GM18517 (cell line): ENCODE results near the gene TMEM233.

ENCODE experiments used
- ATAC-seq: cut with Tn5 transposase; IDR thresholded peaks from one replicate; pipeline ENCODE4 v1.9.1; 2021; ENCODE audit warnings: mild to moderate bottlenecking, moderate library complexity; ENCODE audit not compliant: unreplicated experiment

Gene TMEM233

GRCh38 chr12:119593578-119594398 lies at the start of gene TMEM233:
Gene TMEM233, plus strand, starts transcription at chr12:119593774. Its CDS starts 75 bp downstream, at chr12:119593849.
- ATAC-seq = no peak

- no peak for ATAC-seq
These were observed 48.6 kb upstream of the TMEM233 start for GRCh38 chr12:119544765-119545625.

- no peak for ATAC-seq
These were observed 47.2 kb upstream of the TMEM233 start for GRCh38 chr12:119546340-119546739.

- no peak for ATAC-seq
These were observed 46.6 kb upstream of the TMEM233 start for GRCh38 chr12:119547001-119547400.

- ATAC-seq = no peak
These were observed 36.7 kb upstream of the TMEM233 start for GRCh38 chr12:119556854-119557253.

GRCh38 chr12:119565404-119565803 lies 28.2 kb upstream of the TMEM233 start:
- ATAC-seq = no peak

GRCh38 chr12:119570771-119571170 lies 22.8 kb upstream of the TMEM233 start:
- ATAC-seq = no peak

- no peak for ATAC-seq
These were observed 20.5 kb upstream of the TMEM233 start for GRCh38 chr12:119573086-119573485.

- no peak for ATAC-seq
These were observed 19.3 kb upstream of the TMEM233 start for GRCh38 chr12:119574255-119574654.

- no peak for ATAC-seq
These were observed 17.3 kb upstream of the TMEM233 start for GRCh38 chr12:119576118-119576810.

- no peak for ATAC-seq
These were observed 16.7 kb upstream of the TMEM233 start for GRCh38 chr12:119576915-119577314.

GRCh38 chr12:119578112-119578511 lies 15.5 kb upstream of the TMEM233 start:
- ATAC-seq = no peak

- ATAC-seq = no peak
These were observed 4.5 kb upstream of the TMEM233 start for GRCh38 chr12:119589097-119589496.

- ATAC-seq = no peak
These were observed 3.9 kb upstream of the TMEM233 start for GRCh38 chr12:119589634-119590033.

GRCh38 chr12:119592232-119592631 lies 1.3 kb upstream of the TMEM233 start:
- ATAC-seq = no peak

GRCh38 chr12:119594399-119594730 lies 791 bp downstream of the TMEM233 start:
- no peak for ATAC-seq

- no peak for ATAC-seq
These were observed 1.3 kb downstream of the TMEM233 start for GRCh38 chr12:119594772-119595445.

GRCh38 chr12:119598159-119598558 lies 4.6 kb downstream of the TMEM233 start:
- no peak for ATAC-seq

GRCh38 chr12:119601877-119602733 lies 8.5 kb downstream of the TMEM233 start:
- no peak for ATAC-seq

GRCh38 chr12:119602734-119603094 lies 9.1 kb downstream of the TMEM233 start:
- ATAC-seq = no peak
